GM12864 (cell line): ENCODE results near the gene NEURL1.

Source experiments
- DNase-seq: peaks from one replicate; pipeline ENCODE4 v3.0.0-alpha.2; 2011; ENCODE audit warnings: low read depth
- H3K4me3 ChIP-seq: 2 replicates; pipeline ENCODE4 v1.5.1; 2011; ENCODE audit warnings: mild to moderate bottlenecking, low read depth, low read length, control low read depth
- TF ChIP-seq, protein P1 (sequence below): IDR thresholded peaks from 2 replicates; pipeline ENCODE4 v1.5.1; 2011; ENCODE audit warnings: low read depth, mild to moderate bottlenecking, moderate library complexity, low read length, control low read depth, inconsistent platforms; ENCODE audit errors: missing control alignments

Gene NEURL1

DNA sequence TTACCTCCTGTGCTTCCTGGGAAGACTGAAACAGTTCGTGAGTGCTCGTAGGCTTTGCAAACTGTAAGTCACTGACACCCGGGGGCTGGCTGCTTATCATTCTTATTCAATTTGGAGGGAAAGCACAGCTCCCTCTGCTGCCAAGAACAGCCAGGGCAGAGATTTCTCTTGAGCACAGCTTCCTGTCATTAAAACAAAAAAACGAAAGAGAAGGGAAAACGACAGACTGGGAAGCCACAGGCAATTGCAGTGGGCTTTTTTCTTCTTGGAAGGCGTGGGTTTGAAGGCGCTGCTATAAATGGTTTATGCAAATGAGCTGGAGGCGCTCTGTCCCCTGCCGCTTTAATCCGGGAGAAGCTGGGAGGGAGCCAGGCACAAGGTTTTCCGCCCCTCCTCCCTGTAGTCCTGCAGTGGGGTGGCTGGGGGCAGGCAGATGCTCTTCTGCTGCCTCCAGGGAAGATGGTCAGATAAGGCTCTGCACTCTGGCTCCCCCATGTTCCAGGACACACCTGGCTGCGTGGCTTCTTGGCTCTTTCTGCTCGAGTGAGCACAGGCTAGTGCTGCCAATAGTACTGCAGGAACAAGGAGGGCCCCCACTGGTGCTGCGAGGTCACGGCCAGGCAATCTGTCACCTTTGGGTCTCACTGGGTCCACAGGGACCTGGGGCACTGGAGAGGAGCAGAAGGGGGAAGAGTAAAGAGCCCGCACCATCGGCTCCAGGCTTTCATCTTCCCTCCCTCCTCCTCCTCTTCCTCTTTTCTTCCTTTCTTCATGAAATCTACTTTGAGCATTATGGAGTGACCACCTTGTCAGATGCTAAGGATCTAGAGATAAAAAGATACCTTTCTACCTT is 49.5 kb downstream of the NEURL1 start:
- DNase-seq = peak; percentile 16
- TF ChIP-seq, protein P1, sequence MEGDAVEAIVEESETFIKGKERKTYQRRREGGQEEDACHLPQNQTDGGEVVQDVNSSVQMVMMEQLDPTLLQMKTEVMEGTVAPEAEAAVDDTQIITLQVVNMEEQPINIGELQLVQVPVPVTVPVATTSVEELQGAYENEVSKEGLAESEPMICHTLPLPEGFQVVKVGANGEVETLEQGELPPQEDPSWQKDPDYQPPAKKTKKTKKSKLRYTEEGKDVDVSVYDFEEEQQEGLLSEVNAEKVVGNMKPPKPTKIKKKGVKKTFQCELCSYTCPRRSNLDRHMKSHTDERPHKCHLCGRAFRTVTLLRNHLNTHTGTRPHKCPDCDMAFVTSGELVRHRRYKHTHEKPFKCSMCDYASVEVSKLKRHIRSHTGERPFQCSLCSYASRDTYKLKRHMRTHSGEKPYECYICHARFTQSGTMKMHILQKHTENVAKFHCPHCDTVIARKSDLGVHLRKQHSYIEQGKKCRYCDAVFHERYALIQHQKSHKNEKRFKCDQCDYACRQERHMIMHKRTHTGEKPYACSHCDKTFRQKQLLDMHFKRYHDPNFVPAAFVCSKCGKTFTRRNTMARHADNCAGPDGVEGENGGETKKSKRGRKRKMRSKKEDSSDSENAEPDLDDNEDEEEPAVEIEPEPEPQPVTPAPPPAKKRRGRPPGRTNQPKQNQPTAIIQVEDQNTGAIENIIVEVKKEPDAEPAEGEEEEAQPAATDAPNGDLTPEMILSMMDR = peak; percentile 55
- peak overlapping the region; percentile 46 for H3K4me3 ChIP-seq

DNA sequence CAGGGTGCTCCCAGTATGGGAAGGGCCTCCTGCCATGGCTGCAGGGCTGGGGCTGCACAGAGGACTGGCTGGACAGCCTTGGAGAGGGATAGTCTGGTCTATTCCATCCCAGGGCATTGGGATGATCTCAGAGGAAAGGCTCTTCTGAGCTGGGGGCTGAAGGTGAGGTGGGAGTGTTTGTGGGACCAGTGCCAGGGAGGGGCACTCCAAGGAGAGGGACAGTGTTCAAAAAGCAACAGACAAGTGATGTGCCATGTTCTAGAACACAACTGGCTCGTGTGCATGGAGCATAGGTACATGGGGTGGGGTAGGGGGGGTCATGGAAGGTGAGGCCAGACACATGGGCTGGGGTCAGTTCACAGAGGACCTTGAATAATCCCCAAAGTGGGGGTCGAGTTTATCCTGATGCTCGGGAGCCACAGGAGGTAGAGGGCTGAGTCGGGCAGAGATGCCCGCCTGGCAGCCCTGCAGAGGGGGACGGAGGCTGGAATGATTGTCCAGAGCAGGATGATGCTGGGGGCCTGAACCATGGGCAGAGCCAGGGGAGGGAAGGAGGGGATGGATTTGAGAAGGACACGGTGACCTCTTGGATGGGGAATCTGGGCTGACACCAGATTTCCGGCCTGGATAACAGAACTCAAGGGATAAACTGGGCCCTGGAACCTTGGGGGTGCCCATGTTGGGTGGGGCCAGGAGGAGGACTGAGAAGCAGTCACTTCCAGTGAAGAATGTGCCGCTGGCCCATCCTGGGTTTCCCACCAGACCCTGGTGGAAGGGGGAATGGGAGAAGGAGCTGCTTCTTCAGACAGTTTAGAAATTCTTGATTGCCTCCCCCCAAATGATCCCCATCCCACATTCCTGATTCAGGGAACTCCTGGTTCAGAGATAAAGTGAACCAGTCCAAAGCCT is 50.4 kb downstream of the NEURL1 start:
- no peak overlapping the region for H3K4me3 ChIP-seq

GRCh38 chr10:103544657-103545310 is 51.3 kb downstream of the NEURL1 start:
- no peak overlapping the region for H3K4me3 ChIP-seq
- TF ChIP-seq, protein P1 = no peak
- no peak for DNase-seq

More for the DNA sequence above, 50.4 kb downstream of the NEURL1 start:
- no peak for DNase-seq
- TF ChIP-seq, protein P1 = no peak

GRCh38 chr10:103545366-103545765 is 51.9 kb downstream of the NEURL1 start:
- no peak overlapping the region for H3K4me3 ChIP-seq
- TF ChIP-seq, protein P1 = no peak
- no peak for DNase-seq

- TF ChIP-seq, protein P1 = no peak
- DNase-seq = no peak
- H3K4me3 ChIP-seq = no peak overlapping the region
These were observed 52.3 kb downstream of the NEURL1 start for GRCh38 chr10:103545771-103546281.

GRCh38 chr10:103546401-103546800 is 52.9 kb downstream of the NEURL1 start:
- DNase-seq = no peak
- H3K4me3 ChIP-seq = no peak overlapping the region
- TF ChIP-seq, protein P1 = no peak
